GM12873 (cell line): ENCODE data around the gene OR56B4.

Experiments used
- CTCF ChIP-seq: IDR thresholded peaks from 2 replicates; pipeline ENCODE4 v1.5.1; 2012; ENCODE audit warnings: low read depth, mild to moderate bottlenecking, moderate library complexity, low read length, control low read depth; ENCODE audit not compliant: insufficient read depth; ENCODE audit errors: missing control alignments

Gene OR56B4

GRCh38 chr11:6152126-6152525, 44.6 kb downstream of the OR56B4 start:
- TF ChIP-seq CTCF: no peak

DNA sequence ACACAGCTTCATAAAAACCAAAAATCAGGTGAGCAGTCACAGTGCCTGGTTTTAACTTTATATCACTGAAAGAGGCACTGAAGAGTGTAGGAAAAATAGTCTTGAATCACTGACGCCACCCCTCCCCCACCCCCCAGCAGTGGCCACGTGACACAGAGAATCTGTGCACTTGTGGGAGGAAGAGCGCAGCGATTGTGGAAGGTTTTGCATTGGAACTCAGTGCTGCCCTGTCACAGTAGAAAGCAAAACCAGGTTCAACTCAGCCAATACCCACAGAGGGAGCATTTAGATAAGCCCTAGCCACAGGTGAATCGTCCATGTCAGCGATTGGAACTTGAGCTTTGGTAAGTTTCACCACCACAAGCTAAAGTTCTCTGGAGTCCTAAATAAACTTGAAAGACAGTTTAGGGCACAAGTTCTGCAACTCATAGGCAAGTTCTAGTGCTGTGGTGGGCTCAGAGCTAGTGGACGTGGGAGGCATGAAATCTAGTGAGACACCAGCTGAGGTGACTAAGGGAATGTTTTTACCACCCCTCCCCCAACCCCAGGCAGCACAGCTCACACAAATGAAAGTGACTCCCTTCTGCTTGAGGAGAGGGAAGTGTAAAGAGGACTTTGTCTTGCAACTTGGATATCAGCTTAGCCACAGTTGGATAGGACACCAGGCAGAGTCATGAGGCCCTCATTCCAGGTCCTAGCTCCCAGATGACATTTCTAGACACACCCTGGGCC, 49.3 kb downstream of the OR56B4 start:
- no peak for TF ChIP-seq CTCF
